Fibroblast of lung (primary cell): Measurements from ENCODE around the gene RNASEH2B. TPM values are rescaled to one million over a fixed set of nuclear protein-coding genes. Genes with fewer than 3 reads are reported as not detected.

Source experiments
- DNase-seq, 2 donors: peaks; one replicate each; pipeline versions ENCODE4 v3.0.0 to v3.0.0-alpha.2; 2010; ENCODE audit warnings: low read depth in 2 of 2
- H2AFZ ChIP-seq: 2 replicates; pipeline ENCODE4 v1.5.1; 2012; ENCODE audit warnings: low read length, control low read depth, inconsistent platforms
- H3K27ac ChIP-seq: 2 replicates; pipeline ENCODE4 v1.5.1; 2011; ENCODE audit warnings: low read length, control low read depth; ENCODE audit not compliant: insufficient read depth
- H3K27me3 ChIP-seq: 2 replicates; pipeline ENCODE4 v1.5.1; 2011; ENCODE audit warnings: mild to moderate bottlenecking, low read length; ENCODE audit not compliant: control insufficient read depth, insufficient read depth
- H3K36me3 ChIP-seq: 2 replicates; pipeline ENCODE4 v1.5.1; 2011; ENCODE audit warnings: low read length; ENCODE audit not compliant: control insufficient read depth, insufficient read depth
- H3K4me1 ChIP-seq: 2 replicates; pipeline ENCODE4 v1.5.1; 2011; ENCODE audit warnings: low read length; ENCODE audit not compliant: control insufficient read depth, insufficient read depth; ENCODE audit errors: extremely low read depth
- H3K4me2 ChIP-seq: 2 replicates; pipeline ENCODE4 v1.5.1; 2011; ENCODE audit warnings: low read length, control low read depth; ENCODE audit not compliant: insufficient read depth; ENCODE audit errors: extremely low read depth
- H3K4me3 ChIP-seq, 4 experiments: fragments of 200-600 bp in 1 of 4; sonication (generic) in 1 of 4; replicated peaks in 1 of 4; 2 replicates each; pipeline ENCODE4 v1.5.1; 2011 to 2016; ENCODE audit warnings: low read length in 4 of 4, low read depth in 3 of 4, mild to moderate bottlenecking in 3 of 4, control low read depth in 2 of 4, inconsistent platforms in 1 of 4, mixed read lengths in 1 of 4; ENCODE audit not compliant: insufficient read depth in 1 of 4; ENCODE audit errors: control extremely low read depth in 1 of 4
- H3K79me2 ChIP-seq: 2 replicates; pipeline ENCODE4 v1.5.1; 2012; ENCODE audit warnings: mild to moderate bottlenecking, low read length, inconsistent platforms; ENCODE audit not compliant: control insufficient read depth, insufficient read depth
- H3K9ac ChIP-seq: 2 replicates; pipeline ENCODE4 v1.5.1; 2011; ENCODE audit warnings: mild to moderate bottlenecking, low read length, control low read depth; ENCODE audit not compliant: insufficient read depth
- H3K9me3 ChIP-seq: 2 replicates; pipeline ENCODE4 v1.5.1; 2012; ENCODE audit warnings: low read depth, low read length; ENCODE audit not compliant: control insufficient read depth, insufficient read depth
- H4K20me1 ChIP-seq: 2 replicates; pipeline ENCODE4 v1.5.1; 2011; ENCODE audit warnings: low read length; ENCODE audit not compliant: control insufficient read depth, insufficient read depth; ENCODE audit errors: extremely low read depth
- EZH2 ChIP-seq: IDR thresholded peaks from 2 replicates; pipeline ENCODE4 v1.5.1; 2012; ENCODE audit warnings: low read length, control low read depth, mild to moderate bottlenecking; ENCODE audit errors: missing control alignments
- polyA plus RNA-seq, 2 donors: library from polyadenylated mRNA; depleted of rRNA in 1 of 2; stranded (reverse) in 1 of 2; unstranded in 1 of 2; fragments of >200 nt; gene quantifications; 2 replicates each; pipeline ENCODE4 v1.2.1, GENCODE V29; 2011 to 2012; ENCODE audit warnings: missing spikeins in 1 of 2
- total RNA-seq: library from RNA; depleted of rRNA; stranded (reverse); fragments of >200 nt; gene quantifications from 2 replicates; pipeline ENCODE4 v1.2.1, GENCODE V29; 2014
- TF ChIP-seq, protein P1 (sequence below), 2 donors: IDR thresholded peaks in 1 of 2; conservative IDR thresholded peaks in 1 of 2; 1 replicate in 1 of 2; 2 replicates in 1 of 2; pipeline ENCODE4 v1.5.1; 2011 to 2012; ENCODE audit warnings: low read length in 2 of 2, control low read depth in 1 of 2, inconsistent platforms in 1 of 2, low read depth in 1 of 2, mild to moderate bottlenecking in 1 of 2

The RNASEH2B gene
- total and polyA plus RNA-seq, 2 donors (not counting 1 experiment from before 2014, with no cell fraction given), result 24.5 to 68.7 TPM

DNA sequence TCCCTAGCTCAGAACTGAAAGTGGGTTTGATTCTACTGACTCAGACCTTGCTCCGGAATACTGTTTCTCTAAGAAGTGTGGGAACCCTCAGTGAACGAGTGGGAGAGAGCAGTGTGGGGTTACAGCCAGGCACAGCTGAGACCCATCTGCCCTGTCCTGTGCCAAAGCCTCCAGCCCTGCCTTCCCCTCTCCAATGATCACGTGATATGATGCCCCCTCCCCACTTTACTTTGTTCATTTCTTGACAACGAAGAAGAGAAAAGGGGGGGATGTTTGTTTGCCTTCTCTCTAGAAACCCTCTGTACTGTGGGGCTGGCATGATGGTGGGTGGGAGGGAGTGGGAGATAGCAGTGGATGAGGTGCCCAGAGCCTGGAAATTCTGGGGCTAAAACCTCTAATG, 96.0 kb downstream of the RNASEH2B start:
- Histone ChIP-seq H3K36me3 (no peaks in the 10 kb centered on the region), H3K27me3 (peaks cover 6% of the 10 kb centered on the region), H3K9ac (no peak overlapping the region), H3K4me2 (no peak overlapping the region), H3K27ac (no peak overlapping the region), H2AFZ (no peak overlapping the region), H3K79me2 (no peaks in the 10 kb centered on the region), H3K4me3 (no peak overlapping the region), H4K20me1 (no peaks in the 10 kb centered on the region), H3K4me1 (no peaks in the 10 kb centered on the region), H3K9me3 (no peaks in the 10 kb centered on the region)
- TF ChIP-seq, protein P1, sequence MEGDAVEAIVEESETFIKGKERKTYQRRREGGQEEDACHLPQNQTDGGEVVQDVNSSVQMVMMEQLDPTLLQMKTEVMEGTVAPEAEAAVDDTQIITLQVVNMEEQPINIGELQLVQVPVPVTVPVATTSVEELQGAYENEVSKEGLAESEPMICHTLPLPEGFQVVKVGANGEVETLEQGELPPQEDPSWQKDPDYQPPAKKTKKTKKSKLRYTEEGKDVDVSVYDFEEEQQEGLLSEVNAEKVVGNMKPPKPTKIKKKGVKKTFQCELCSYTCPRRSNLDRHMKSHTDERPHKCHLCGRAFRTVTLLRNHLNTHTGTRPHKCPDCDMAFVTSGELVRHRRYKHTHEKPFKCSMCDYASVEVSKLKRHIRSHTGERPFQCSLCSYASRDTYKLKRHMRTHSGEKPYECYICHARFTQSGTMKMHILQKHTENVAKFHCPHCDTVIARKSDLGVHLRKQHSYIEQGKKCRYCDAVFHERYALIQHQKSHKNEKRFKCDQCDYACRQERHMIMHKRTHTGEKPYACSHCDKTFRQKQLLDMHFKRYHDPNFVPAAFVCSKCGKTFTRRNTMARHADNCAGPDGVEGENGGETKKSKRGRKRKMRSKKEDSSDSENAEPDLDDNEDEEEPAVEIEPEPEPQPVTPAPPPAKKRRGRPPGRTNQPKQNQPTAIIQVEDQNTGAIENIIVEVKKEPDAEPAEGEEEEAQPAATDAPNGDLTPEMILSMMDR (conservative IDR thresholded peaks at IDR 0.05 in 1 of 2, IDR thresholded peaks at IDR 0.05 in 1 of 2; ENCODE audit: low read depth in 1 of 2, low read length in 2 of 2), result no peak
- no peak for TF ChIP-seq EZH2
- no peak for DNase-seq

Other genes with a start within 250 kb of the RNASEH2B start
- gene DLEU7, start 66.1 kb upstream of the RNASEH2B start, total RNA-seq, result not detected in 2 replicates
- not detected in 2 replicates for gene DLEU7, start 66.1 kb upstream of the RNASEH2B start, polyA plus RNA-seq
- not detected in 2 replicates for gene C13orf42, start 201.5 kb downstream of the RNASEH2B start, total RNA-seq
- not detected in 2 replicates for gene C13orf42, start 201.5 kb downstream of the RNASEH2B start, polyA plus RNA-seq